GM21723 (cell line): Measurements from ENCODE around the gene RCC1.
A peak's percentile ranks its signal among the peaks of the same experiment; 100 is the strongest.
"Not testable (repeated sequence)": the region's sequence is repeated elsewhere in the genome, so short reads cannot be mapped to it uniquely, and the experiment has no call there.

Source experiments
- ATAC-seq: cut with Tn5 transposase; IDR thresholded peaks from one replicate; pipeline ENCODE4 v1.9.1; 2021; ENCODE audit warnings: mild to moderate bottlenecking, moderate library complexity; ENCODE audit not compliant: unreplicated experiment

RCC1 gene

GRCh38 chr1:28540651-28541050 is 34.8 kb downstream of the RCC1 start:
- ATAC-seq = no peak

- not testable (repeated sequence) for ATAC-seq
These were observed 35.7 kb downstream of the RCC1 start for GRCh38 chr1:28541414-28542015.

- no peak for ATAC-seq
These were observed 39.4 kb downstream of the RCC1 start for GRCh38 chr1:28545246-28545628.

GRCh38 chr1:28548318-28548717 is 42.5 kb downstream of the RCC1 start:
- no peak for ATAC-seq

GRCh38 chr1:28551381-28551780 is 45.5 kb downstream of the RCC1 start:
- ATAC-seq = no peak

- ATAC-seq = peak; percentile 85
These were observed 47.2 kb downstream of the RCC1 start, which contains the start of gene TRNAU1AP for GRCh38 chr1:28552758-28553663. TRNAU1AP (plus strand) TSS chr1:28553085; CDS start chr1:28553111, 26 bp downstream.

GRCh38 chr1:28560886-28561285 is 55.0 kb downstream of the RCC1 start:
- ATAC-seq = no peak

- ATAC-seq = no peak
These were observed 58.5 kb downstream of the RCC1 start for GRCh38 chr1:28564310-28564709.

GRCh38 chr1:28565040-28565439 is 59.2 kb downstream of the RCC1 start:
- no peak for ATAC-seq

- ATAC-seq = no peak
These were observed 59.9 kb downstream of the RCC1 start for GRCh38 chr1:28565726-28566125.

- ATAC-seq = no peak
These were observed 61.1 kb downstream of the RCC1 start for GRCh38 chr1:28566931-28567330.

- no peak for ATAC-seq
These were observed 66.1 kb downstream of the RCC1 start for GRCh38 chr1:28571911-28572310.

GRCh38 chr1:28572891-28573290 is 67.0 kb downstream of the RCC1 start:
- ATAC-seq = not testable (repeated sequence)

GRCh38 chr1:28573564-28573963 is 67.7 kb downstream of the RCC1 start:
- ATAC-seq = no peak

GRCh38 chr1:28577052-28577678 is 71.3 kb downstream of the RCC1 start:
- no peak for ATAC-seq

- ATAC-seq = no peak
These were observed 72.1 kb downstream of the RCC1 start for GRCh38 chr1:28577738-28578536.

GRCh38 chr1:28578696-28579218 is 72.9 kb downstream of the RCC1 start:
- ATAC-seq = no peak

- no peak for ATAC-seq
These were observed 73.6 kb downstream of the RCC1 start for GRCh38 chr1:28579401-28579800.

GRCh38 chr1:28580722-28581530 is 75.1 kb downstream of the RCC1 start:
- ATAC-seq = peak; percentile 41
